Activated T-helper 1 cell treated with Interleukin-2 at 50 U/mL for 16 hours (primary cell): ENCODE results near the gene SLC16A2.
"Not testable (repeated sequence)": the region's sequence is repeated elsewhere in the genome, so short reads cannot be mapped to it uniquely, and the experiment has no call there.

Experiments
- DNase-seq: peaks from one replicate; pipeline ENCODE4 v3.0.0-alpha.2; 2020; ENCODE audit warnings: low read depth

SLC16A2 gene

DNA sequence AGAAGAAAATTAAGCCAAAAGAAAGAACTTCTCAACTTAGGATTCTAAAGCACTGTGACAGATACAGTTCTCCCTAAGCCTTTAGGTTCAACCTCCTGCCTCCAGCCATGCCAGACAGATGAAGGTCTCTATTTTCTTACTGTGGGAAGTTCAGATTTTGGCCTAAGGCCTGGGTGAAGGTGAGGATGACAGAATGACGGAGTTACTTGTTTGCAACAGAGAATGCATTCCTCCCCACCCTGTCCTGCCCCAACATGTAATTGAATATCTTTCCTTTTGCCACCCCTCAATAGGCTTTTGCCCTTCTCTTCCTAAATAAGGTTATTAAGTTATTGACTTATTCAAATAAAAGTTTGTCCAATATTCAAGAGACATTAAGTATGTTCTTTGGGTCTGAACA is 25.6 kb downstream of the SLC16A2 start:
- no peak for DNase-seq

DNA sequence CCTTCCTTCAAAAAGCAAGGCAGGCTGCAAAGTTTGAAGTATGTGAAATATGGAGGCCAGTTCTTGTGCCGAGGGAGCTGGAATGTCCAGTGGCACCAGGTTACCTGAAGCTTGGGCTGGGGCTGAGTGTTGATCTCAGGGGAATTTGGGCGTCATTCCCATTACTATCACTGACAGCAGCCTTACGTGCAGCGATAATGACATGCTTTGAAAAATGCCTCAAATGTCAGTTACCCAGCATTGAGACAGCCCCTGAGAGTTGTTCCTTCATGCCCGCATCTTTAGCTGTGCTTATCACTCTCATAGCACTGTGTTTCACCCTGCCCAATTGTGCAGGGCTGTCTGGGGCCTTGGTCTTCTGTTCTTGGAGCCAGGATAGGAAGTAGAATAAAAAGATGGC is 27.4 kb downstream of the SLC16A2 start:
- DNase-seq: no peak

- DNase-seq: peak; percentile 1
These were observed 28.1 kb downstream of the SLC16A2 start for GRCh38 chrX:74449322-74449936.

DNA sequence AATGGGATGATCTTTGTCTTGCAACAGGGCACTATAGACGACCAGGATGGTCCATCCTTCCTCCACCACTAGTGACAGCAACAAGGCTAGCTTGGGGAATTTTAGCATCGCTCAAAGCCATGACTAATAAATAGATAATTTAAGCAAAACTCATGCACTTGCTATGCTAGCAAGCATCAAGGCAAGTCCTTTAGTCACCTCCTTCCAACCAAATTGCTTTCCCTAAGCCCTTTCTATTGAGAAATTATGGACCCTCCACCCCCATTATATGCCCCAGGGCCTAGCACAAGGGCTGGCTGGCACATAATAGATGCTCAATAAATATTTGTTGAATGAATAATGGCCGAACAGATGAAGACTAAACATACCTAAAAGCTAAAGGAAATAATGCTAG is 28.6 kb downstream of the SLC16A2 start:
- DNase-seq: no peak

GRCh38 chrX:74450803-74451449 is 29.6 kb downstream of the SLC16A2 start:
- no peak for DNase-seq

DNA sequence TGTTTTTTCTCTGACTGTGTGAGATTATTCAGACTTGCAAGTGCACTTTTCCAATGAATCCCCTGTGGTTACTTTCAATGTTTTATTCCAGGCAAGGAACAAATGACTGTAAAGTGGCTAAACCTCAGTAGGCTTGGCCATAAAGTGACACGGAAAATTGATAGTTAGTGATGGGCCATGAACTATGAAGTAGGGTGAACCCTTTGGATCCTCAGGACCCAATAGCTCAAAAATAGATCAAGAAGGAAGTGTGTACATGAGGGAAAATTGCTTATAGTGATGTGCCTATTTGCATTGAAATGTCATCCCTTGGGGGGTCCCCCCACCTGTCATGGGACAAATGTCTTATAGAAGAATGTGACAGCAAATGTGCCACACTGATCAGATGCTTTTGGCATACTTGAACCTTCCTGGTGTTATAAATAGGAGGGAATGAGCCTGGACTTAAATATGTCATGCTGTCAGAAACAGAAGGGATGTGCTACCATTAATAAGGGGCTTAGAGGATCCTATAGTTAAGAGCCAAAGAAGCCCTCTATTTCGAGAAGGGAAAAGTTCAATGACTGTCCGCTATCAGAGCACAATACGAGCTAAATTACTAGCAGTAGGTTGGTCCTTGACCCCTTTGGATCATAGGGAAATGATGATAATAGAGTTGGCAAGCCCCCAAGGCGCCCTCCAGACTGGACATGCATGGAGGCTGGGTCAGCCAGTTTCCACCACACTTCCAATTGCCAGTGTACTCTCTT is 30.3 kb downstream of the SLC16A2 start:
- no peak for DNase-seq

GRCh38 chrX:74452199-74452481 is 30.8 kb downstream of the SLC16A2 start:
- DNase-seq: no peak

DNA sequence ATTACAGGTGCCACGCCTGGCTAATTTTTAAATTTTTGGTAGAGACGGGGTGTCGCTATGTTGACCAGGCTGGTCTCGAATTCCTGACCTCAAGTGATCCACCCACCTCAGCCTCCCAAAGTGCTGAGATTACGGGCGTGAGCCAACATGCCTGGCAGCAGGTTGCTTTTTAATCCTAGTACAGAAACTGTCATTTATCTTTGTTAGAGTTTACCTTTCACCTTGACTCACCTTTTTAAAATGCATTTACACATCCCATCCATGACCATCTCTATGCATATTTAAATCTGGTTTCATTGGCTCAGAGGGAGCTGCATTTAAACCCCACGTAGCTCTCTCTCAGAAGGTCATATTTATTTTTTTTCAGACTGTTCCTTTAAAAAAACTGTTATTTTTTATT is 31.9 kb downstream of the SLC16A2 start:
- DNase-seq: no peak

- not testable (repeated sequence) for DNase-seq
These were observed 32.9 kb downstream of the SLC16A2 start for GRCh38 chrX:74454233-74454632.

DNA sequence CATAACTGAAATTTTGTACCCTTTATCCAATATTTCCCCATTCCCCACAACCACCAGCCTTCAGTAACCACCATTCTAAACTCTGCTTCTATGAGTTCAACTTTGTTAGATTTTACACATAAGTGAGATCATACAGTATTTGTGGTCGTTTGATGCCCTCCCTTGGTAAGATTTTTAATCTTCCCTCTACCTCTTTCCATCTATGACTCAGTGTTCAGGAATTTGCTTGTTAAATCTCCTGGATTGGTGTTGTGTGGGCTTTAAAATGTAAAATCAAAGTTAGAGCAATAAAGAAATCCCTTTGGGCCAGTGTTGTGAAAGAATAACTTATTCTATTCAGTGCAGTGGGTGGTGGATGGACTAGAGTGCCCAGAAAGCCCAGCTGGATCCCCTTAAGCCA is 37.4 kb downstream of the SLC16A2 start:
- DNase-seq: no peak

- DNase-seq: no peak
These were observed 40.1 kb downstream of the SLC16A2 start for GRCh38 chrX:74461384-74461783.

GRCh38 chrX:74464722-74465121 is 43.4 kb downstream of the SLC16A2 start:
- no peak for DNase-seq

DNA sequence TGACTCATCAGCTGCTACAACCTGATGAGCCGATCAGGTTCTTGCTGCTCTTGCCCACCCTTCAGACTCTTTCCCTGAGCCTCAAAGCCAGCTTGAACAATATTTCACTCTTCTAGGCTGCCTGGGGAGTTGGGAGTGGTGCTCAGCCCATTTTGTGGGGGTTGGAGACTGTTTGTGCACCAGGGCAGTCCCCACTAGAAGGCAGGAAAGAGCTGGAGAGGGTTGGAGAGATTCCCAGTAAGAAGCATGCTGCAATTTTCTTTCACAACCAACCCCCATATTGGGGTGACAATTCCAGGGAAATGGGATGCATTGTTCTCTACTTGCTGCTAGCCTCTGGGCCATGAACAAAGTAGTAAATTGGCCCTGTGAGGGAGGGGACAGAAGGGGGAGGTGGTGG is 44.1 kb downstream of the SLC16A2 start:
- DNase-seq: no peak

DNA sequence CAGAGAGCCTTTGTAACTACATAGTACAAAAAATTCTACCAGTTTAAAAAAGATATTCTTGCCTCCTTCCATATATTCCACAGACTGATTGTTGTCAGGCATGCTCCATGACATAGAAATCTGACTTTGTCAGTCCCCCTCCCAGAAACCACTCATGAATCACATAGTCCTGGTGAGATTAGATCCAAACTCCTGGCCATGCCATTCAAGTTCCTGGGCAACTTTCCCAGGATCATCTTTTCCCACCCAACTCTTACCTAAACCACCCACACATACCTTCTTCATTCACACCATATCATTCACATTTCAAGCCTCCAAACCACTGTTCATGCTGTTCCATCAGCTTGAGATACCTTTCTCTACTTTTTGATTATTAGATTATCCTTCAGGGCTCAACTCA is 46.4 kb downstream of the SLC16A2 start:
- DNase-seq: no peak

DNA sequence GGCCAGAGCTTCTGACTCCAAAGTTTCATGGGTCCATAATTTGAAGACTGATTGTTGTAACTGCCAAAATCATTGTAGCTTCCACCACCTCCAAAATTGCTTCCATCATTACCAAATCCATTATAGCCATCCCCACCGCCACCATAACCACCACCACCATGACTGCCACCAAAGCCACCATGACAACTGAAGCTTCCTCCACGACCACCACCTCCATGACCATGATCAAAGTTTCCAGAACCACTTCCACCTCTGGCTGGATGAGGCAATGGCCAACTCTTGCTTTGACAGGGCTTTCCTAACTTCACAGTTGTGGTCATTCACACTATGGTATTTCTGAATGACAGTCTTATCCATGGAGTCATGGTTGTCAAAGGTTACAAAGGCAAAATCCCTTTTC is 51.8 kb downstream of the SLC16A2 start:
- not testable (repeated sequence) for DNase-seq

DNA sequence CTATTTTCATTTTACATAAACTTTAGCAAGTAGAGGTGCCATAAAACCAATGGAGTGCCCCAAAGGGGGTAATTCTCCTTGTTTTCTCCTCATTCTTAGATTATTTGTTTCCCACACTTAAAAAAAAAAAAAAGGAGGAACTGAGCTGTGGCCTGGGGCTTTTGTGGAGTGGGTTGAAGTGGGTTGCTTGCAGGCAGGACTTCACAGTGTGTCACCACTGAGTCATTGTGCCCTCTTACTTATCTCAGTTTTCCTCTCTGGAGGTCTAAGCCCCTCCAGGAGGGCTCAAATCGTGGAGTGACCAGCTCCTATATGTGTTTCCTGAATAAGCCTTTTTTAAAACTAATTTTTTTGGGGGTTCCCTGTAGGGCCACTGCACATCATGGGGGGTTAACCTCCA is 69.0 kb downstream of the SLC16A2 start:
- no peak for DNase-seq

- peak; percentile 3 for DNase-seq
These were observed 71.5 kb downstream of the SLC16A2 start for GRCh38 chrX:74492720-74493201.

- no peak for DNase-seq
These were observed 72.5 kb downstream of the SLC16A2 start for GRCh38 chrX:74493806-74494205.

DNA sequence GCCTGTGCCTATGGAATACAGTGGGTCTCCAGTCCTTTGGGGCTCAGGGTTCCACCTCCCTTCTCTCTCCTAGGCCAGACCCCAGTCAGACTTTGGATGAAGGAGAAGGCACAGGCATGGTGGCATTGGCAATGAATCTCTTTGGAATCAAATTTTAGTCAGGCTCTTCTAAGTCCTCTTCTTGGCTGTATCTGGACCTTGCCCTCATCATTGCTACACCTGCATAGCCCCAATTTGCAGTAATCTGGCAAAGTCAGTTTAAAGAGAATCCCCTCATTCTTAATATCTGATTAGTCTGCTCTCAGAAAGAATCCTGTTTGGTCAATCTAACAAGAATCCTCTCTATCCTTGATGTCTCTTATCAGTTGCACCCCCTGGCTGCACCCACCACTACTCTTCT is 77.6 kb downstream of the SLC16A2 start:
- DNase-seq: no peak

- no peak for DNase-seq
These were observed 78.8 kb downstream of the SLC16A2 start for GRCh38 chrX:74500067-74500466.

DNA sequence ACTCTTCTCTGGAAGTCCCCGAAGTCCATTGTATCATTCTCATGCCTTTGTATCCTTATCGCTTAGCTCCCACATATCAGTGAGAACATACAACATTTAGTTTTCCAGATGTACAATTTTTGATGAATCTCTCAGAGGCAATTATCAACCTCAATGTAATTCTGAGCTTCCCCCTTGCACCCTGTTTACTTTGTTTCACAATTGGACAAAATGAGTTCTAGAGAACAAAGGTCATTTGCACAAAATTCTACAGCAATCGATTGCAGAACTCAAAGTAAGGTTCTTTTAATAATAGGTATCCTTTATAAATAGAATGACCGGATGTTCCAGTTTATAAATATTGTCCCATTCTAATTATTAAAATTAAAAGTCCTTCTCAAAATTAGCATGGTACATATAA is 79.3 kb downstream of the SLC16A2 start:
- no peak for DNase-seq

DNA sequence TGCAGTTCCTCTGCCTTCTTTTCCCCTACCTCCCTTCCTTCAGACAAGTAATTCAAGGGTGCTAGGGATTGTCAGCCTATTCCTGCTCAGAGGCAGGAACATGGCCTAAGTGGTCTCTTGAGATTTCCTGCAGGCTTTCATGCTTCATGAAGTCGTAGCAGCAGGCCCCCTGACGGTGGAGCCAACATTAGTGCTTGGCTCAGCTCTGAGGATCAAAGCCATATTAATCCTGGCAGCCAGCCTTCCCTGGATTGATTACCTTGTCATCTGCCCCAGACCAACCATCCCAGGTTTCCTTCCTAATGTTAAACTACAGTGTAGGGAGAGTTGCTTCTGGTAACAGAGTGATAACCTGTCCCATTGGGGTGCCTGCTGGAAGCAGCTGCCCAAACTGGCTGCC is 84.1 kb downstream of the SLC16A2 start:
- DNase-seq: no peak

- no peak for DNase-seq
These were observed 85.2 kb downstream of the SLC16A2 start for GRCh38 chrX:74506317-74507115.
